ENCODE results near the gene HES4.

The HES4 gene

DNA sequence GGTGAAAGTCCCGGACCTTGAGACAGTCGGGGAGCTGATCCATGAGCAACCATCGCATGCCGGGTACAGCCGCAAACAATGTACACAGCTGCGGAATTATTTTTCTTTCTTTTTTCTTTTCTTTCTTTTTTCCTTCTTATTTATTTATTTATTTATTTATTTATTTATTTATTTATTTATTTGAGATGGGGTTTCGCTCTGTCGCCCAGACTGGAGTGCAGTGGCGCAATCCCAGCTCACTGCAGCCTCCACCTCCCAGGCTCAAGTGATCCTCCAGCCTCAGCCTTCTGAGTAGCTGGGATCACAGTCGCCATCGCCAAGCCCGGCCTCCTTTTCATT, 15.5 kb downstream of the HES4 start:
- no peak overlapping the region for H3K4me3 ChIP-seq (ENCODE audit: insufficient read depth, low read depth, low read length)
- no peak overlapping the region for H3K27ac ChIP-seq (ENCODE audit: insufficient read depth, low read depth, low read length, poor library complexity, severe bottlenecking)

DNA sequence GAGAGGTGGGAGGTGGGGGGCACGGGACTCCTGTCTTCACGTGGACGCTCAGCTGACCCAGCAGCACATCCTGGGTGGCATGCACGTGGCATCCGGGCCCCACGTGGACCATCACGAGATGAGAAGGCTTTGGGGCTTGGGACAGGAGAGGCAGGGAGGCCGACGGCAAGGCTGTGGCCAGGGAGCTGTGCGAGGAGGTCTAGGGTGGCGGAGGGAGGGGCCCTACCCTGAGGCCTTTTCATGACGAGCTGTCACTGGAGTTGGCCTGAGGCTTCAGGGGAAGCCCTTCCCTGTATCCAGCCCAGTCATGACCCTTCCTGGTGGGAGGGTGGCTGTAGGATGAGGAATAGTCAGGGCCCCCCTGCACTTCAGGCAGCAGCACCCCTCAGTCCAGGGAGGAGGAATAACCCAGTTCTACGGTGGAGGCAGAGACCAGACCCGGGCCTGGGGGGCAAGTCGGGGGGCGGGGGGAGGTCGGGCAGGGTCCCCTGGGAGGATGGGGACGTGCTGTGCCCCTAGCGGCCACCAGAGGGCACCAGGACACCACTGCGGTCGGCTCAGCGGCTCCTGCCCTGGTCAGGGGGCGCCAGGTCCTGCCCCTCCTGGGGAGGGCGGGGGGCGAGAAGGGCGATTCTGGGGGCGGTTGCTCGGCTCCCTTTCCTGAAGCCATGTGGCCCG, 16.0 kb downstream of the HES4 start:
- no peaks in the 10 kb centered on the region for H3K9me3 ChIP-seq (ENCODE audit: control insufficient read depth, low read length)
- WGBS, 2 experiments, result 21 to 24% methylated on average over 29 of the region's 29 CpGs
- H3K27ac ChIP-seq (ENCODE audit: insufficient read depth, low read depth, low read length, poor library complexity, severe bottlenecking), result no peak overlapping the region
- no peaks in the 10 kb centered on the region for H3K36me3 ChIP-seq (ENCODE audit: control insufficient read depth, insufficient read depth, low read length)
- peaks cover 61% of the 10 kb centered on the region for H3K27me3 ChIP-seq (ENCODE audit: control insufficient read depth, insufficient read depth, low read length, poor library complexity, severe bottlenecking)
- no peak overlapping the region for H3K4me3 ChIP-seq (ENCODE audit: insufficient read depth, low read depth, low read length)
- no peaks in the 10 kb centered on the region for H3K4me1 ChIP-seq (ENCODE audit: control insufficient read depth, insufficient read depth, low read length)

More for the DNA sequence above, 15.5 kb downstream of the HES4 start:
- Histone ChIP-seq H3K9me3 (ENCODE audit: control insufficient read depth, low read length) (no peaks in the 10 kb centered on the region), H3K4me1 (ENCODE audit: control insufficient read depth, insufficient read depth, low read length) (no peaks in the 10 kb centered on the region), H3K36me3 (ENCODE audit: control insufficient read depth, insufficient read depth, low read length) (no peaks in the 10 kb centered on the region), H3K27me3 (ENCODE audit: control insufficient read depth, insufficient read depth, low read length, poor library complexity, severe bottlenecking) (peaks cover 66% of the 10 kb centered on the region)
- 66 to 71% methylated on average over 9 to 10 of the region's 12 CpGs for WGBS, 2 experiments

DNA sequence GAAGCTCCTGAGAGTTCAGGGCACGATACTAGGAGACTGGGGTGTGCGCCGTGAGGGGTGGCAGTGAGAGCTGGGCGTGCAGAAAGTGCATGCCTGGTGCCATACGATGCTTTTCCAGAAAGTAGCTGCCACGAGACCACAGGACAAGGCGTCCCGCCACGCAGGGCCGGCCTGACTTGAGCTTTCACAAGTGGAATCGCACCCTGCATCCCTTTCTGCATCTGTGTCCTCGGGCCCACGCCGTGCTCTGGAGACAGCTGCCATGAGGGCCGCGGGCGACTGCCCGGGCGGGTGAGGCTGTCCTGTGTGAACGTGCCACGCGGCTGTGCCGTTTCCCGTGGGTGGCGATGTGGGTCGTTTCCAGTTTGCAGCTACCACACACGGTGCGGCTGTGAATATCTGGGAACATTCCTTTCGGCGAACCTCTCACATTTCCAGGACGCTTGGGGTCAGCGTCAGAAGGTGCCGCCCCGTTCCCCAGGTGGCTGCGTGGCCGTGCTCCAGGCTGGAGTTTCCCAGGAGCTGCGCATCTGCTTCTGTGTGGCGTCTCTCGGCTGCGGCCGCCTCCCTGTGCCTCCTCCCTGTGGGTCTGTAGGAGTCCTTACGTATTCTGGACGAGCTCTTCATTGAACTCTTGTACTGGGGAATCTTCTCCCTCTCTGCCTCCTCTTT, 17.0 kb downstream of the HES4 start:
- 88 to 89% methylated on average over 43 of the region's 43 CpGs for WGBS, 2 experiments
- H3K4me1 ChIP-seq (ENCODE audit: control insufficient read depth, insufficient read depth, low read length), result no peaks in the 10 kb centered on the region

DNA sequence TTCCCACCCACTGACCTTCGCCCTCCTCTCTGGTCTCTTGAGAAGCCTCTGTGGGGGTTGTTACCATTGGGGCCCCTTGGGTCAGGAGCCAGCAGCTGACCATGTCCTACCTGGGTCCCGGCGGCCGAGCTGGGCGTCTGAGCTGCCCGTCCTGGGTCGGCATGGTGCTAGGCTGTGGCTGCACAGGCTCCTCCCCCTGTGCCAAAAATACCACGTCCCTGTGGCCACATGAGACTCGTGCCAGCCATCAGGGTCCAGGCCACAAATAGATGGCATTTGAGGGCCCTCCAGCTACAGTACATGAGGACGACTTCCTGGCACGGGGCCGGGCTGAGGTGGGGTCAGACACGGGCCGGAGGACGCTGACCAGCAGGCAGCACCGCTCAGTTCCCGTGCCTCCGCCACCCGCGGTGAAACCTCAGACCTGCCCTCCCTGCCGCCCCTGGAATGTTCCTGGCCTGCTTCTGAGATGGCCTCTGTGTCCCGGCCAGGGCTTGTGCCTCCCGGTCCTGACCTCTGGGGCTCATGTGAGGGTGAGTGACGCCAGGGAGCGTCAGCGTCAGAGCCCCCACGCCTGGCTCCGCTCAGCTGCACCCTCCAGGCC, 17.8 kb downstream of the HES4 start, which contains the start of gene PERM1:
Gene PERM1 (minus strand): TSS at position 139 of the 604 bp plus-strand sequence. CDS start 1,064 bp downstream, outside the sequence.
- Histone ChIP-seq H3K4me1 (ENCODE audit: control insufficient read depth, insufficient read depth, low read length) (no peaks in the 10 kb centered on the region), H3K27me3 (ENCODE audit: control insufficient read depth, insufficient read depth, low read length, poor library complexity, severe bottlenecking) (peaks cover 57% of the 10 kb centered on the region), H3K36me3 (ENCODE audit: control insufficient read depth, insufficient read depth, low read length) (no peaks in the 10 kb centered on the region), H3K9me3 (ENCODE audit: control insufficient read depth, low read length) (no peaks in the 10 kb centered on the region), H3K4me3 (ENCODE audit: insufficient read depth, low read depth, low read length) (no peak within 1 kb of the TSS), H3K27ac (ENCODE audit: insufficient read depth, low read depth, low read length, poor library complexity, severe bottlenecking) (no peak within 1 kb of the TSS)
- 80 to 81% methylated on average over 28 of the region's 28 CpGs for WGBS, 2 experiments

More for the DNA sequence above, 17.0 kb downstream of the HES4 start:
- Histone ChIP-seq H3K27ac (ENCODE audit: insufficient read depth, low read depth, low read length, poor library complexity, severe bottlenecking) (no peak overlapping the region), H3K4me3 (ENCODE audit: insufficient read depth, low read depth, low read length) (no peak overlapping the region), H3K9me3 (ENCODE audit: control insufficient read depth, low read length) (no peaks in the 10 kb centered on the region), H3K27me3 (ENCODE audit: control insufficient read depth, insufficient read depth, low read length, poor library complexity, severe bottlenecking) (peaks cover 57% of the 10 kb centered on the region), H3K36me3 (ENCODE audit: control insufficient read depth, insufficient read depth, low read length) (no peaks in the 10 kb centered on the region)

DNA sequence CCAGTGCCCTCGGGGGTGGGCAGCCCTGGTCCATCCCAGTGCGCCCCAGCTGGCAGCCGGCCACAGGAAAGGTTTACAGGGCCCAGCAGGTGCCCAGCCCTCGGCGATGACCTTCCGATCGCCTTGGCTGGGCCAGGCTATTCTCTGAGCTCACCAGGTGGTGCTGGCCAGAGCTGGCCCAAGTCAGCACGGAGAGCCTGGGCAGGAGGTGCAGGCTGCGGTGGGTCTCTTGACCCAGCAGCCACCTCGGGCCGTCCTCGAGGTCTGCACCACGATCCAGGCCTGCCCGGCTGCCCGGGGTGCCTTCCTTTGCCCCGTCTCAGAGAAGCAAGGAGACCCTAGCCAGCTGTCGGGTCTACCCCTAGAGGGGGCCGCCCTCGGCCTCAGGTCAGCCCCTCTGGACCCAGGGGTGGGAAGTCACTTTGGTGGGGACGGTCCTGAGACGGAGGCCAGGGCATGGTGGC, 18.4 kb downstream of the HES4 start:
- Histone ChIP-seq H3K9me3 (ENCODE audit: control insufficient read depth, low read length) (no peaks in the 10 kb centered on the region), H3K4me1 (ENCODE audit: control insufficient read depth, insufficient read depth, low read length) (no peaks in the 10 kb centered on the region), H3K27me3 (ENCODE audit: control insufficient read depth, insufficient read depth, low read length, poor library complexity, severe bottlenecking) (peaks cover 55% of the 10 kb centered on the region), H3K4me3 (ENCODE audit: insufficient read depth, low read depth, low read length) (no peak overlapping the region), H3K27ac (ENCODE audit: insufficient read depth, low read depth, low read length, poor library complexity, severe bottlenecking) (no peak overlapping the region), H3K36me3 (ENCODE audit: control insufficient read depth, insufficient read depth, low read length) (no peaks in the 10 kb centered on the region)
- WGBS, 2 experiments, result 77 to 80% methylated on average over 21 of the region's 21 CpGs

DNA sequence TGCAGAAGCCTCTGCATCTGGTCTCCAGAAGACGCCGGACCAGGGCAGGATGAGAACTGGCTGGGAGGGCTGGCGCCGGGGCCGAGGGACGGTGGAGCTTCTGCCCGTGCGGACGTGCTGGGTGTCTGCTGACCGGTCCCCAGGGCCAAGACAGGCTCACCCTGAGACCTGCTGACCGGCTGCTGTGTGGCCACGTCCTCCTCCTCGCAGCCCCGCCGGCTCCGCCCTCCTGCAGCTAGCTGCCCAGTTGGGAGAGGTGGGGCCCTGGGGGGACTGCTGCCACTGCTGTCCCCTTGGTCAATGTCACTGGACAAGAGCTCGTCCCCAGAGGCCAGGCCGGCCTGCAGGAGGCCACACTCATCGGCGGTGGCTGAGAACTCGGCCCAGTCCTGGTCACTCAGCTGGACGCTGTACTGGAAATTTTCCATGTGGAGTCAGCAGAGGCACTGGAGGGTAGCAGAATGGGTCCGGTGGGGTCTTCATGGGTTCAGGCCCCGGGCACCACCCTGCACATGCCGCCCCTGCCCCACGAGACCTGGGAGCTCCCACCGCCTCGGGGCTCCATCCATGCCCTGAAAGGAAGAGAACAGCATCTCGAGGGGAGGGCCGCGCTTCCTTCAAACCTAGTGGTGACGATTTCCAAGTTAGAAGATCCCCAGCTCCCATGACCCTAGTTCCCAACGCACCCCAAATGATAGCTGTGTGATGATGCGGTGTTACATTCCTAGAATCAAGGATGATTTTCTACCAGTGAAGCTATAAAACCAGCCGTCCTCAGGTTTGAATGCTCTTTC, 19.1 kb downstream of the HES4 start:
- 87 to 88% methylated on average over 35 of the region's 35 CpGs for WGBS, 2 experiments
- Histone ChIP-seq H3K27ac (ENCODE audit: insufficient read depth, low read depth, low read length, poor library complexity, severe bottlenecking) (no peak overlapping the region), H3K9me3 (ENCODE audit: control insufficient read depth, low read length) (no peaks in the 10 kb centered on the region), H3K27me3 (ENCODE audit: control insufficient read depth, insufficient read depth, low read length, poor library complexity, severe bottlenecking) (peaks cover 54% of the 10 kb centered on the region), H3K4me3 (ENCODE audit: insufficient read depth, low read depth, low read length) (no peak overlapping the region), H3K4me1 (ENCODE audit: control insufficient read depth, insufficient read depth, low read length) (no peaks in the 10 kb centered on the region), H3K36me3 (ENCODE audit: control insufficient read depth, insufficient read depth, low read length) (no peaks in the 10 kb centered on the region)

DNA sequence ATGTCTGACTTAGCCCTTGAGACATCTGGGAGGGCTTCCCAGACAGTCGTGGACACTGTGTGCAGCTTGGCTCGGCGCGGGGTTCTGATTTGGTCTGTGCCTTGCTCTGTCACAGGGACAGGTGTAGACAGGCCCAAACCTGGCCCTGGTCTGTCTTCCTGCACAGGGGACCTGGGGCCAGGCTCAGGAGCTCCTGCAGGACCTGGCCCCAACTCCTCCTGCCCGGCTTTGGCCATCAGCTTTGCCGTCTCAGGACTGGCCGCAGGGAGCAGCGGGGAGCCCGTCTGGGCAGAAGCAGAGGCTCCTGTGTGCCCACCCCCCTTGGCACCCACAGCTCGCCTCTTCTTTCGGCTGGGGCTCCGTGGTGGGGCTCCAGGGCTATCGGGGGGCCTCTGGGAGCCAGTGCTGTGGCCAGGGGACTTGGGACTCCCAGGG, 19.7 kb downstream of the HES4 start:
- Histone ChIP-seq H3K9me3 (ENCODE audit: control insufficient read depth, low read length) (no peaks in the 10 kb centered on the region), H3K4me3 (ENCODE audit: insufficient read depth, low read depth, low read length) (no peak overlapping the region), H3K27ac (ENCODE audit: insufficient read depth, low read depth, low read length, poor library complexity, severe bottlenecking) (no peak overlapping the region), H3K4me1 (ENCODE audit: control insufficient read depth, insufficient read depth, low read length) (no peaks in the 10 kb centered on the region), H3K27me3 (ENCODE audit: control insufficient read depth, insufficient read depth, low read length, poor library complexity, severe bottlenecking) (peaks cover 54% of the 10 kb centered on the region), H3K36me3 (ENCODE audit: control insufficient read depth, insufficient read depth, low read length) (no peaks in the 10 kb centered on the region)
- WGBS, 2 experiments, result 89% methylated on average over 13 of the region's 13 CpGs

DNA sequence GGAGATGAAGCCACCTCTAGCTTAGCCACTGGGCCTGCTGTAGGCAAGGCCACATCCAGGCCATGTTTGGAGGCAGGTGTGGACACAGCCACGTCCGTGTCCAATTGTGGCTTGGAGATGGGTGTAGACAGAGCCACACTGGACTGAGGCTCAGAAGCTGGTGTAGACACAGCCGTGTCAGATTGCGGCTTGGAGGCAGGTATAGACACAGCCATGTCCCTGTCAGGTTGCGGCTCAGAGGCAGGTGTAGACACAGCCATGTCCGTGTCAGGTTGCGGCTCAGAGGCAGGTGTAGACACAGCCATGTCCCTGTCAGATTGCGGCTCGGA, 20.2 kb downstream of the HES4 start:
- H3K27me3 ChIP-seq (ENCODE audit: control insufficient read depth, insufficient read depth, low read length, poor library complexity, severe bottlenecking), result peaks cover 54% of the 10 kb centered on the region
- H3K4me1 ChIP-seq (ENCODE audit: control insufficient read depth, insufficient read depth, low read length), result no peaks in the 10 kb centered on the region
- WGBS, 2 experiments, result 93 to 94% methylated on average over 9 of the region's 9 CpGs
- H3K4me3 ChIP-seq (ENCODE audit: insufficient read depth, low read depth, low read length), result no peak overlapping the region
- H3K9me3 ChIP-seq (ENCODE audit: control insufficient read depth, low read length), result no peaks in the 10 kb centered on the region
- no peak overlapping the region for H3K27ac ChIP-seq (ENCODE audit: insufficient read depth, low read depth, low read length, poor library complexity, severe bottlenecking)
- no peaks in the 10 kb centered on the region for H3K36me3 ChIP-seq (ENCODE audit: control insufficient read depth, insufficient read depth, low read length)

DNA sequence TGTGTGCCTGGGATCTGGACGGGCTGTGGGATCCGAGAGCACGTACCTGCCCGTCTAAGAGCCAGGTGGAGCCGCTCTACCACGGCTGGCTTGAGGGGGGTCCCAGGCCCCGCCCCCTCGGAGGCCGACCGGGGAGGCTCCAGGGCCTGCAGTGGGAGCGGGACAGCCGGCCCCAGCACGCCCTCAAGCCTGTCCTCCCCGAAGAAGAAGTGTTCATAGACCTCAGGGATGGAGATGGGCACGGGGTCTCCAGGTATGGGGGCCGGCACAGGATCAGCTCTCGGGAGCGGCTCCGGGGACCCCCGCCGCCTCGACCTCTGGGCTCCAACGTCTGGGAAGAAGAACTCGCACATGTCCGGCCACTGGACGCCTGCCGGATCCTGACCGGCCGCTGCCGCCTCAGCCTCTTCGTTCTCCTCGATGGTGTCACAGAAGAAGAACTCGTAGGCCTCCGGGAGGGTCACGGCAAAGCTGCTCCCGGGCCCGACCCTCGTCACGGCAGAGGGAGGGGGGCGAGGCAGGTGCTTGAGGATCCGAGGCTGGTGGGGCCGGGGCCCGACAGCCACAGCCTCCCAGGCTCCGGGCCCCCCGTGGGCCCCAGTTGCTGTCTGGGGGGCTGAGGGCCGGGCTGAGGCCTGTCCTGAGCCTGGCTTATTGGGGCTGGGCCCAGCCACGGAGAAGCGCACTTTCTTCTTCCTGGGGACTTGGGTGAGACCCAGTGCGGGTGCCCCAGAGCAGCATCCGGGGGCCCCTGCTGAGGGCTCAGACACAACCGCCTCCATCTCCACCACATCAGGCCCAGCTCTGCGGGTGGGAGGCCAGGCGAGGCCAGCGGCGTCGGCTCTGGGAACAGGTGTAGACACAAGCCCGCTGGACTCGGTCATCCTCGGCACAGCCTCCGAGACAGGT, 20.8 kb downstream of the HES4 start:
- no peaks in the 10 kb centered on the region for H3K36me3 ChIP-seq (ENCODE audit: control insufficient read depth, insufficient read depth, low read length)
- WGBS, 2 experiments, result 90% methylated on average over 60 of the region's 60 CpGs
- H3K27ac ChIP-seq (ENCODE audit: insufficient read depth, low read depth, low read length, poor library complexity, severe bottlenecking), result no peak overlapping the region
- H3K4me3 ChIP-seq (ENCODE audit: insufficient read depth, low read depth, low read length), result no peak overlapping the region
- peaks cover 55% of the 10 kb centered on the region for H3K27me3 ChIP-seq (ENCODE audit: control insufficient read depth, insufficient read depth, low read length, poor library complexity, severe bottlenecking)
- no peaks in the 10 kb centered on the region for H3K4me1 ChIP-seq (ENCODE audit: control insufficient read depth, insufficient read depth, low read length)
- H3K9me3 ChIP-seq (ENCODE audit: control insufficient read depth, low read length), result no peaks in the 10 kb centered on the region

Data from ectodermal cell (in vitro differentiated cells).